ENCODE data around the gene MTM1.

GRCh38 chrX:150577174-150577573 lies 8.8 kb downstream of the MTM1 start:
- TF ChIP-seq CTCF (IDR thresholded peaks at IDR 0.05; ENCODE audit: insufficient read depth, low read length, poor library complexity, severe bottlenecking) (no peak), EZH2phosphoT487 (conservative IDR thresholded peaks at IDR 0.05; ENCODE audit: low read length) (no peak)

All from SU-DHL-6 (cell line).